H1 (cell line): Measurements from ENCODE around the gene VAV2. TPM values are rescaled to one million over a fixed set of nuclear protein-coding genes. Genes with fewer than 3 reads are reported as not detected.

Experiments
- CTCF ChIA-PET: fragments of 300-600 bp; sonication (Branson Sonifier 250); formaldehyde crosslinking; loops from one replicate; lab custom pipeline; 2021; ENCODE audit not compliant: partially characterized antibody; lab: Charles Lee
- POLR2A ChIA-PET: fragments of 300-600 bp; sonication (Branson Sonifier 250); formaldehyde crosslinking; loops from one replicate; lab custom pipeline; 2021; ENCODE audit warnings: inconsistent platforms; ENCODE audit not compliant: partially characterized antibody; lab: Charles Lee
- DNase-seq, 2 experiments: peaks; one replicate each; pipeline versions ENCODE4 v3.0.0 to v3.0.0-alpha.2; 2010 to 2022; ENCODE audit warnings: low spot score in 2 of 2, low read depth in 1 of 2, mixed read lengths in 1 of 2
- FAIRE-seq: peaks from 2 replicates; lab custom pipeline; 2011; peaks lifted over from hg19 to GRCh38; lab: Jason Lieb, UNC
- H2AFZ ChIP-seq: 2 replicates; pipeline ENCODE4 v1.8.1; 2012; ENCODE audit warnings: low read length, inconsistent platforms
- H2AK5ac ChIP-seq: 2 replicates; pipeline ENCODE4 v1.6.1; 2013; ENCODE audit warnings: low read depth, low read length
- H2BK120ac ChIP-seq: replicated peaks from 2 replicates; pipeline ENCODE3; 2013; ENCODE audit warnings: low read depth, low read length, inconsistent platforms
- H2BK12ac ChIP-seq: 2 replicates; pipeline ENCODE4 v1.6.1; 2013; ENCODE audit warnings: low read depth, low read length
- H2BK15ac ChIP-seq: 2 replicates; pipeline ENCODE4 v1.6.1; 2013; ENCODE audit warnings: low read length
- H2BK20ac ChIP-seq: 2 replicates; pipeline ENCODE4 v1.6.1; 2013; ENCODE audit warnings: low read length
- H2BK5ac ChIP-seq: 2 replicates; pipeline ENCODE4 v1.6.1; 2013; ENCODE audit warnings: low read depth, low read length
- H3K14ac ChIP-seq: 2 replicates; pipeline ENCODE4 v1.6.1; 2013; ENCODE audit warnings: inconsistent platforms; ENCODE audit not compliant: insufficient read length
- H3K18ac ChIP-seq: 2 replicates; pipeline ENCODE4 v1.6.1; 2013; ENCODE audit warnings: low read length; ENCODE audit errors: extremely low read depth
- H3K23ac ChIP-seq: 2 replicates; pipeline ENCODE4 v1.6.1; 2013; ENCODE audit warnings: inconsistent platforms; ENCODE audit not compliant: insufficient read length
- H3K23me2 ChIP-seq: 2 replicates; pipeline ENCODE4 v1.6.1; 2013; ENCODE audit warnings: low read depth, low read length
- H3K27ac ChIP-seq: 2 replicates; pipeline ENCODE4 v1.6.1; 2011; ENCODE audit warnings: low read depth, low read length, inconsistent platforms
- H3K27me3 ChIP-seq, 4 experiments: replicated peaks in 1 of 4; 1 replicate in 1 of 4; 2 replicates in 3 of 4; pipeline versions ENCODE4 v1.6.1 to v1.8.1; 2011 to 2013; ENCODE audit warnings: low read length in 3 of 4, mild to moderate bottlenecking in 3 of 4, inconsistent platforms in 2 of 4, mixed read lengths in 2 of 4, moderate library complexity in 1 of 4; ENCODE audit not compliant: control insufficient read depth in 3 of 4, insufficient read depth in 3 of 4; ENCODE audit errors: extremely low read depth in 1 of 4
- H3K36me3 ChIP-seq, 4 experiments: 2 replicates each; pipeline versions ENCODE4 v1.6.1 to v1.8.1; 2011 to 2013; ENCODE audit warnings: mild to moderate bottlenecking in 4 of 4, low read length in 3 of 4, moderate library complexity in 2 of 4, control low read depth in 1 of 4, inconsistent platforms in 1 of 4; ENCODE audit not compliant: insufficient read depth in 4 of 4, control insufficient read depth in 2 of 4
- H3K4ac ChIP-seq: replicated peaks from 2 replicates; pipeline ENCODE3; 2013; ENCODE audit warnings: low read length, low read depth, mixed read lengths, inconsistent platforms; ENCODE audit not compliant: insufficient read length
- H3K4me1 ChIP-seq, 4 experiments: replicated peaks in 1 of 4; 1 replicate in 1 of 4; 2 replicates in 3 of 4; pipeline versions ENCODE4 v1.6.1 to v1.8.1; 2011 to 2013; ENCODE audit warnings: low read length in 3 of 4, inconsistent platforms in 2 of 4, mixed read lengths in 1 of 4; ENCODE audit not compliant: insufficient read depth in 4 of 4, control insufficient read depth in 3 of 4
- H3K4me2 ChIP-seq, 2 experiments: 2 replicates each; pipeline versions ENCODE4 v1.6.1 to v1.8.1; 2011 to 2013; ENCODE audit warnings: low read depth in 2 of 2, low read length in 2 of 2, control low read depth in 1 of 2, inconsistent platforms in 1 of 2, mild to moderate bottlenecking in 1 of 2; ENCODE audit not compliant: insufficient read depth in 1 of 2
- H3K4me3 ChIP-seq, 4 experiments: fragments of 200-600, 300-600 bp in 1 of 4; sonication (generic), shearing (Covaris generic), sonication (Bioruptor Twin) in 1 of 4; 2 replicates each; pipeline versions ENCODE4 v1.5.1 to v1.8.1; 2011 to 2016; ENCODE audit warnings: low read length in 4 of 4, low read depth in 3 of 4, control low read depth in 2 of 4, inconsistent platforms in 2 of 4, mild to moderate bottlenecking in 2 of 4, mixed read lengths in 1 of 4, moderate library complexity in 1 of 4; ENCODE audit not compliant: insufficient read depth in 2 of 4; ENCODE audit errors: extremely low read depth in 1 of 4
- H3K56ac ChIP-seq: replicated peaks from 2 replicates; pipeline ENCODE3; 2013; ENCODE audit warnings: low read depth, mild to moderate bottlenecking, mixed read lengths, low read length, inconsistent platforms; ENCODE audit not compliant: insufficient read length
- H3K79me1 ChIP-seq: 2 replicates; pipeline ENCODE4 v1.6.1; 2013; ENCODE audit warnings: low read depth, low read length, control low read depth
- H3K79me2 ChIP-seq, 2 experiments: 2 replicates each; pipeline versions ENCODE4 v1.6.1 to v1.8.1; 2012 to 2013; ENCODE audit warnings: low read length in 2 of 2, mild to moderate bottlenecking in 2 of 2, inconsistent platforms in 1 of 2; ENCODE audit not compliant: insufficient read depth in 2 of 2, control insufficient read depth in 1 of 2
- H3K9ac ChIP-seq, 4 experiments: replicated peaks in 1 of 4; 1 replicate in 1 of 4; 2 replicates in 3 of 4; pipeline versions ENCODE4 v1.6.1 to v1.8.1; 2011 to 2013; ENCODE audit warnings: low read depth in 3 of 4, low read length in 3 of 4, control low read depth in 2 of 4, mild to moderate bottlenecking in 2 of 4, moderate library complexity in 2 of 4, inconsistent platforms in 1 of 4; ENCODE audit errors: extremely low read depth in 1 of 4
- H3K9me3 ChIP-seq, 2 experiments: 2 replicates each; pipeline versions ENCODE4 v1.6.1 to v1.8.1; 2012 to 2013; ENCODE audit warnings: mild to moderate bottlenecking in 2 of 2, moderate library complexity in 2 of 2, control low read depth in 1 of 2, inconsistent platforms in 1 of 2, low read depth in 1 of 2, low read length in 1 of 2, mixed read lengths in 1 of 2; ENCODE audit not compliant: insufficient read depth in 2 of 2
- H4K20me1 ChIP-seq, 2 experiments: replicated peaks in 1 of 2; 2 replicates each; pipeline versions ENCODE3 to v1.8.1; 2011 to 2013; ENCODE audit warnings: inconsistent platforms in 2 of 2, low read length in 2 of 2, mild to moderate bottlenecking in 1 of 2; ENCODE audit not compliant: insufficient read depth in 2 of 2, control insufficient read depth in 1 of 2
- H4K5ac ChIP-seq: 2 replicates; pipeline ENCODE4 v1.6.1; 2013; ENCODE audit warnings: low read length, low read depth, mixed read lengths, inconsistent platforms; ENCODE audit not compliant: insufficient read length
- H4K8ac ChIP-seq: 2 replicates; pipeline ENCODE4 v1.8.0; 2013; ENCODE audit warnings: mild to moderate bottlenecking, moderate library complexity, low read length, inconsistent platforms; ENCODE audit not compliant: insufficient read depth; ENCODE audit errors: extremely low read depth
- H4K91ac ChIP-seq: replicated peaks from 2 replicates; pipeline ENCODE3; 2013; ENCODE audit warnings: low read length, mixed read lengths, inconsistent platforms; ENCODE audit not compliant: insufficient read length
- ASH2L ChIP-seq: fragments of 200-600, 300-600 bp; sonication (generic); IDR thresholded peaks from one replicate; pipeline ENCODE4 v1.7.1; 2017; ENCODE audit warnings: low read length
- CBX5 ChIP-seq: fragments of 300-800, 300-1000 bp; sonication (generic); IDR thresholded peaks from 2 replicates; pipeline ENCODE4 v1.7.1; 2016; ENCODE audit warnings: antibody characterized with exemption, low read length, low read depth
- JUN ChIP-seq: IDR thresholded peaks from 2 replicates; pipeline ENCODE4 v1.6.1; 2011; ENCODE audit warnings: low read depth, mild to moderate bottlenecking, improper control_type of control experiment, low read length
- NANOG ChIP-seq: IDR thresholded peaks from 2 replicates; pipeline ENCODE4 v1.6.1; 2011; ENCODE audit warnings: low read length, low read depth, mild to moderate bottlenecking, inconsistent platforms; ENCODE audit not compliant: insufficient read depth, poor library complexity, severe bottlenecking
- POLR2AphosphoS5 ChIP-seq: IDR thresholded peaks from 2 replicates; pipeline ENCODE4 v1.6.1; 2011; ENCODE audit warnings: low read depth, low read length
- SP4 ChIP-seq: IDR thresholded peaks from 2 replicates; pipeline ENCODE4 v1.6.1; 2012; ENCODE audit warnings: low read length, inconsistent platforms
- WGBS, 2 experiments: shearing (Covaris generic) in 1 of 2; methylation state at CpG; one replicate each; pipeline versions ENCODE4 v1.1.6 to v1.1.7; 2013 to 2015; ENCODE audit warnings: low lambda C conversion rate in 2 of 2, mixed read lengths in 2 of 2, inconsistent platforms in 1 of 2, low coverage in 1 of 2, missing lambda C conversion rate in 1 of 2; ENCODE audit not compliant: insufficient replicate concordance in 2 of 2, insufficient coverage in 1 of 2, insufficient read length in 1 of 2; ENCODE audit errors: extremely low coverage in 1 of 2, missing lambda C conversion rate in 1 of 2; 5-methylcytosine and 5-hydroxymethylcytosine counted together
- polyA plus RNA-seq, 7 experiments: library from polyadenylated mRNA; depleted of rRNA in 3 of 7; stranded (reverse) in 5 of 7; unstranded in 2 of 7; fragments of >200 nt in 5 of 7; fragments of 200-250 nt in 2 of 7; gene quantifications; 1 replicate in 5 of 7; 2 replicates in 1 of 7; 4 replicates in 1 of 7; pipeline versions ENCODE4 v1.2.1 to v1.2.3, GENCODE V29; 2011 to 2013; ENCODE audit warnings: missing spikeins in 2 of 7, mixed read lengths in 2 of 7
- total RNA-seq: library from RNA; stranded (reverse); fragmentation: NEBNext Ultra II Directional; extraction: Animal tissue kit (Norgen Biotek cat#: 25700); gene quantifications from 2 replicates; pipeline ENCODE4 v1.2.1, GENCODE V29; 2021
- TF ChIP-seq, protein P1 (sequence below): IDR thresholded peaks from 2 replicates; pipeline ENCODE4 v1.6.1; 2012; ENCODE audit warnings: inconsistent platforms

The VAV2 gene
- total and polyA plus RNA-seq, 2 of the 8 experiments (the other 6 are each of a cell fraction or from before 2014, with no cell fraction given) = 13.6 to 37.6 TPM

GRCh38 chr9:134037641-134038040 lies 45.5 kb upstream of the VAV2 start:
- H4K5ac ChIP-seq = no peak overlapping the region
- ChIA-PET POLR2A (no interaction called here), CTCF (no interaction called here)
- FAIRE-seq (no peak), DNase-seq (no peak)
- no peak overlapping the region for H3K56ac ChIP-seq
- H3K79me1 ChIP-seq = no peaks in the 10 kb centered on the region
- H3K4ac ChIP-seq = no peak overlapping the region
- no peak overlapping the region for H3K27ac ChIP-seq
- H3K4me1 ChIP-seq = no peaks in the 10 kb centered on the region
- no peak overlapping the region for H2BK15ac ChIP-seq
- H4K8ac ChIP-seq = no peak overlapping the region
- no peak overlapping the region for H2BK20ac ChIP-seq
- H2BK5ac ChIP-seq = no peak overlapping the region
- H3K23me2 ChIP-seq = no peaks in the 10 kb centered on the region
- no peaks in the 10 kb centered on the region for H3K27me3 ChIP-seq
- no peak overlapping the region for H2AK5ac ChIP-seq
- H2BK120ac ChIP-seq = no peak overlapping the region
- no peaks in the 10 kb centered on the region for H3K9me3 ChIP-seq
- no peak overlapping the region for H4K91ac ChIP-seq
- no peaks in the 10 kb centered on the region for H3K79me2 ChIP-seq
- no peak overlapping the region for H3K18ac ChIP-seq
- no peak overlapping the region for H3K23ac ChIP-seq
- H4K20me1 ChIP-seq = peaks cover 6 to 7% of the 10 kb centered on the region in 2 experiments
- no peak overlapping the region for H3K14ac ChIP-seq
- H3K36me3 ChIP-seq = peaks cover 40 to 77% (median 61%) of the 10 kb centered on the region in 4 experiments
- H2AFZ ChIP-seq = no peak overlapping the region
- WGBS, 2 experiments = 91% methylated on average over 2 of the region's 2 CpGs; no CpG with 5 or more reads in 1 of the 2 experiments
- TF ChIP-seq CBX5 = no peak
- TF ChIP-seq SP4 = no peak
- TF ChIP-seq POLR2AphosphoS5 = no peak
- TF ChIP-seq NANOG = no peak
- TF ChIP-seq ASH2L = no peak
- TF ChIP-seq, protein P1, sequence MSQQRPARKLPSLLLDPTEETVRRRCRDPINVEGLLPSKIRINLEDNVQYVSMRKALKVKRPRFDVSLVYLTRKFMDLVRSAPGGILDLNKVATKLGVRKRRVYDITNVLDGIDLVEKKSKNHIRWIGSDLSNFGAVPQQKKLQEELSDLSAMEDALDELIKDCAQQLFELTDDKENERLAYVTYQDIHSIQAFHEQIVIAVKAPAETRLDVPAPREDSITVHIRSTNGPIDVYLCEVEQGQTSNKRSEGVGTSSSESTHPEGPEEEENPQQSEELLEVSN = no peak
- TF ChIP-seq JUN = no peak
- no peak overlapping the region for H3K4me2 ChIP-seq
- no peak overlapping the region for H2BK12ac ChIP-seq
- H3K4me3 ChIP-seq = no peak overlapping the region
- no peak overlapping the region for H3K9ac ChIP-seq
